Ishikawa (cell line): ENCODE data around the gene SSBP3.

Experiments used
- CEBPB ChIP-seq: IDR thresholded peaks from 2 replicates; pipeline ENCODE4 v1.6.1; 2012
- CREB1 ChIP-seq: IDR thresholded peaks from 2 replicates; pipeline ENCODE4 v1.6.1; 2012; ENCODE audit warnings: low read depth
- EGR1 ChIP-seq: IDR thresholded peaks from 2 replicates; pipeline ENCODE4 v1.6.1; 2012
- EP300 ChIP-seq: IDR thresholded peaks from 2 replicates; pipeline ENCODE4 v1.6.1; 2012; ENCODE audit warnings: borderline replicate concordance
- FOXM1 ChIP-seq: IDR thresholded peaks from 2 replicates; pipeline ENCODE4 v1.6.1; 2012; ENCODE audit warnings: low read depth, borderline replicate concordance
- MAX ChIP-seq: IDR thresholded peaks from 2 replicates; pipeline ENCODE4 v1.6.1; 2012
- NFIC ChIP-seq: IDR thresholded peaks from 2 replicates; pipeline ENCODE4 v1.6.1; 2012
- RAD21 ChIP-seq: IDR thresholded peaks from 2 replicates; pipeline ENCODE4 v1.6.1; 2012; ENCODE audit warnings: low read depth
- REST ChIP-seq: IDR thresholded peaks from 2 replicates; pipeline ENCODE4 v1.6.1; 2012; ENCODE audit warnings: low read depth, mild to moderate bottlenecking
- TAF1 ChIP-seq: IDR thresholded peaks from 2 replicates; pipeline ENCODE4 v1.6.1; 2012; ENCODE audit warnings: low read depth, mild to moderate bottlenecking
- TCF12 ChIP-seq: IDR thresholded peaks from 2 replicates; pipeline ENCODE4 v1.6.1; 2012; ENCODE audit warnings: low read depth
- TEAD4 ChIP-seq: IDR thresholded peaks from 2 replicates; pipeline ENCODE4 v1.6.1; 2012
- USF1 ChIP-seq: IDR thresholded peaks from 2 replicates; pipeline ENCODE4 v1.6.1; 2012
- YY1 ChIP-seq: IDR thresholded peaks from 2 replicates; pipeline ENCODE4 v1.6.1; 2012; ENCODE audit warnings: low read depth
- ZBTB7A ChIP-seq: IDR thresholded peaks from 2 replicates; pipeline ENCODE4 v1.6.1; 2012; ENCODE audit warnings: low read depth

The SSBP3 gene

GRCh38 chr1:54191525-54191924 is 214.7 kb downstream of the SSBP3 start:
- no peak for TF ChIP-seq YY1
- TF ChIP-seq TAF1 = no peak
- TF ChIP-seq TEAD4 = no peak
- no peak for TF ChIP-seq RAD21
- no peak for TF ChIP-seq TCF12
- no peak for TF ChIP-seq EGR1
- no peak for TF ChIP-seq MAX
- TF ChIP-seq REST = no peak
- no peak for TF ChIP-seq NFIC
- no peak for TF ChIP-seq ZBTB7A
- no peak for TF ChIP-seq CREB1
- no peak for TF ChIP-seq USF1
- no peak for TF ChIP-seq EP300
- TF ChIP-seq CEBPB = no peak
- TF ChIP-seq FOXM1 = no peak

- TF ChIP-seq ZBTB7A (no peak), EGR1 (no peak), RAD21 (no peak), CEBPB (no peak), CREB1 (no peak), TEAD4 (no peak)
These were observed 215.7 kb downstream of the SSBP3 start for GRCh38 chr1:54190526-54190925.

GRCh38 chr1:54188291-54188690 is 217.9 kb downstream of the SSBP3 start:
- no peak for TF ChIP-seq TCF12
- TF ChIP-seq MAX = no peak
- no peak for TF ChIP-seq RAD21
- TF ChIP-seq USF1 = no peak
- TF ChIP-seq CREB1 = no peak
- no peak for TF ChIP-seq TAF1
- TF ChIP-seq ZBTB7A = no peak
- TF ChIP-seq FOXM1 = no peak
- no peak for TF ChIP-seq CEBPB
- TF ChIP-seq NFIC = no peak
- TF ChIP-seq EGR1 = no peak
- no peak for TF ChIP-seq EP300
- TF ChIP-seq YY1 = no peak
- no peak for TF ChIP-seq REST
- TF ChIP-seq TEAD4 = no peak

- TF ChIP-seq FOXM1 (no peak), TAF1 (no peak), EGR1 (no peak), RAD21 (no peak), REST (no peak), MAX (no peak), ZBTB7A (no peak), USF1 (no peak), CREB1 (no peak), YY1 (no peak), CEBPB (no peak), TEAD4 (no peak), NFIC (no peak), EP300 (no peak), TCF12 (no peak)
These were observed 220.1 kb downstream of the SSBP3 start for GRCh38 chr1:54186056-54186455.
